Measurements from ENCODE around the gene THUMPD3. TPM values are rescaled to one million over a fixed set of nuclear protein-coding genes. Genes with fewer than 3 reads are reported as not detected.

The THUMPD3 gene
- total RNA-seq, 2 experiments from 2014 or later, result 74.2 to 78.0 TPM

DNA sequence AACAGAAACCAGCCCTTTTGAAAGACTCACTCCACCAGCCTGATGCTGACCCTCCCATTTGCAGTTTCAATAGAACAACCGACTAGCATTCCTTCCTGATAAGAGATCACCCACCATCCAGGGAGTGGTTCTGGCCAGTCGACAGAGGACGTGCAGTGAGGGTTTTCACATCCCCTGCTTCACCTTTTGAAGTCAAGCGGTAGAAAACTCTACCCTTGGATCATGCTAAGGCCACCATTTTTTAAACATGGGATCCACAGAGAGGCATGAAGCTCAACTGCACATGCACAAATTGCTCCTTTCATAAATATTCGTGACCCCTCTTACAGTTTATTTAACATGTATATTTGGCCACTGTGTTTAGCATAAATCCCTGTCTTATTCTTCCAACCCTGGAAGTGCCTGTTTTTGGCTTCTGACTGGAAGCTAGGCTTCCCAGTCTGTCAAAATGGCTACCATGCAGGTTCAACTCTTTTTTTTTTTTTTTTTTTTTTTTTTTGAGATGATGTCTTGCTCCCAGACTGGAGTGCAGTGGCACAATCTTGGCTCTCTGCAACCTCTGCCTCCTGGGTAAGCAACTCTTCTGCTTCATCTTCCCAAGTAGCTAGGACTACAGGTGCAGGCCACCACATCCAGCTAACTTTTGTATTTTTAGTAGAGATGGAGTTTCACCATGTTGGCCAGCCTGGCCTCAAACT, 1.0 kb upstream of the THUMPD3 start:
- ChIA-PET CTCF (interaction anchor here (1.0 to 2.8 kb wide), 7 partner anchors 9 to 571 kb away, joined by 4 to 28 read pairs (median 5); partner anchors contain the start of gene CRELD1), POLR2A (interaction anchor here (1.5 to 5.3 kb wide), 11 partner anchors 9 to 571 kb away, joined by 4 to 209 read pairs (median 10); partner anchors contain the start of genes ARPC4, CRELD1, MTMR14 and RAD18)
- Mint-ChIP-seq H3K36me3 (ENCODE audit: low read depth) (peaks cover 34% of the 10 kb centered on the region), H3K4me1 (ENCODE audit: low read depth) (peaks cover 25% of the 10 kb centered on the region), H3K4me3 (peak overlapping the region; percentile 79), H3K9me3 (peaks cover 2% of the 10 kb centered on the region), H3K27me3 (no peaks in the 10 kb centered on the region), H3K27ac (peak overlapping the region; percentile 99)
- DNase-seq (no peak), ATAC-seq (ENCODE audit: poor library complexity) (no peak)
- Histone ChIP-seq H3K36me3 (ENCODE audit: insufficient read depth, low read length) (peaks cover 19% of the 10 kb centered on the region), H3K27me3 (ENCODE audit: control insufficient read depth in 1 of 2, insufficient read depth in 2 of 2, low read length in 2 of 2) (no peaks in the 10 kb centered on the region), H3K4me1 (ENCODE audit: insufficient read depth, low read length) (peaks cover 20% of the 10 kb centered on the region), H3K27ac (ENCODE audit: low read depth in 1 of 2, low read length in 2 of 2) (no peak overlapping the region), H3K9me3 (ENCODE audit: control insufficient read depth in 1 of 2, insufficient read depth in 1 of 2, low read length in 2 of 2) (no peaks in the 10 kb centered on the region), H3K4me3 (ENCODE audit: low read length) (no peak overlapping the region)
- TF ChIP-seq, protein P1, sequence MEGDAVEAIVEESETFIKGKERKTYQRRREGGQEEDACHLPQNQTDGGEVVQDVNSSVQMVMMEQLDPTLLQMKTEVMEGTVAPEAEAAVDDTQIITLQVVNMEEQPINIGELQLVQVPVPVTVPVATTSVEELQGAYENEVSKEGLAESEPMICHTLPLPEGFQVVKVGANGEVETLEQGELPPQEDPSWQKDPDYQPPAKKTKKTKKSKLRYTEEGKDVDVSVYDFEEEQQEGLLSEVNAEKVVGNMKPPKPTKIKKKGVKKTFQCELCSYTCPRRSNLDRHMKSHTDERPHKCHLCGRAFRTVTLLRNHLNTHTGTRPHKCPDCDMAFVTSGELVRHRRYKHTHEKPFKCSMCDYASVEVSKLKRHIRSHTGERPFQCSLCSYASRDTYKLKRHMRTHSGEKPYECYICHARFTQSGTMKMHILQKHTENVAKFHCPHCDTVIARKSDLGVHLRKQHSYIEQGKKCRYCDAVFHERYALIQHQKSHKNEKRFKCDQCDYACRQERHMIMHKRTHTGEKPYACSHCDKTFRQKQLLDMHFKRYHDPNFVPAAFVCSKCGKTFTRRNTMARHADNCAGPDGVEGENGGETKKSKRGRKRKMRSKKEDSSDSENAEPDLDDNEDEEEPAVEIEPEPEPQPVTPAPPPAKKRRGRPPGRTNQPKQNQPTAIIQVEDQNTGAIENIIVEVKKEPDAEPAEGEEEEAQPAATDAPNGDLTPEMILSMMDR (IDR thresholded peaks at IDR 0.05), result no peak
- intact Hi-C loops (cut with DNase I, micrococcal nuclease), result loop anchor here (2.0 to 5.0 kb wide), 4 partner anchors 33 to 960 kb away; partner anchors contain the start of genes SEC13 (in 1 of the 2) and SETD5 (in 1 of the 2)

DNA sequence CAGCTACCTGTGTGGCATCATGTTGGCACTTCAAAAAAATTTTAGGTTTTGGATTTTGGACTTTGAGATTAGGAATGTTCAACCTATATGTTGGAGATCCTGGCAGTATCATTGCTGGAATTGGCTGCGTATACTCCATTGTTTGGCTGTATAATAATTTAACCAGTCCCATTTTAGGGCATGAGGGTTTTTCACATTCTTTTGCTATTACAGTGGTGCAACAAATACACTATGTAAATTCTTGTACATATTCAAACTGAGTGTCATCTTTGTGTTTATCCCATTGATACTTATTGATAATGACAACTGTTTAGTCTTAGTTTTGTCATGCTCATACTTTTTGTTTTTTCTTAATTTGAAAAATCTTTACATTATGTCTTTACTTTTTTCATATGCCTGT, 6.7 kb downstream of the THUMPD3 start:
- ChIA-PET CTCF (interaction anchor here (1.0 kb wide), 1 partner anchor 16 kb away, joined by 3 read pairs; no protein-coding TSS in a partner anchor), POLR2A (interaction anchor here (0.9 to 1.5 kb wide), 3 partner anchors 9 to 27 kb away, joined by 3 to 6 read pairs (median 4); no protein-coding TSS in a partner anchor)
- H3K9me3 Mint-ChIP-seq, result no peaks in the 10 kb centered on the region
- no peak overlapping the region for H3K27ac ChIP-seq (ENCODE audit: low read depth in 1 of 2, low read length in 2 of 2)
- ATAC-seq (ENCODE audit: poor library complexity) (no peak), DNase-seq (no peak)
- no peak overlapping the region for H3K27ac Mint-ChIP-seq
- no peaks in the 10 kb centered on the region for H3K9me3 ChIP-seq (ENCODE audit: control insufficient read depth in 1 of 2, insufficient read depth in 1 of 2, low read length in 2 of 2)
- H3K4me1 ChIP-seq (ENCODE audit: insufficient read depth, low read length), result peaks cover 11% of the 10 kb centered on the region
- peaks cover 86% of the 10 kb centered on the region for H3K36me3 ChIP-seq (ENCODE audit: insufficient read depth, low read length)
- H3K4me3 ChIP-seq (ENCODE audit: low read length), result no peak overlapping the region
- peaks cover 94% of the 10 kb centered on the region for H3K36me3 Mint-ChIP-seq (ENCODE audit: low read depth)
- intact Hi-C loops (cut with DNase I, micrococcal nuclease), result no loop called here
- peaks cover 55% of the 10 kb centered on the region for H3K4me1 Mint-ChIP-seq (ENCODE audit: low read depth)
- H3K4me3 Mint-ChIP-seq, result no peak overlapping the region
- H3K27me3 ChIP-seq (ENCODE audit: control insufficient read depth in 1 of 2, insufficient read depth in 2 of 2, low read length in 2 of 2), result no peaks in the 10 kb centered on the region
- TF ChIP-seq, protein P1 (IDR thresholded peaks at IDR 0.05), result no peak
- H3K27me3 Mint-ChIP-seq, result no peaks in the 10 kb centered on the region

DNA sequence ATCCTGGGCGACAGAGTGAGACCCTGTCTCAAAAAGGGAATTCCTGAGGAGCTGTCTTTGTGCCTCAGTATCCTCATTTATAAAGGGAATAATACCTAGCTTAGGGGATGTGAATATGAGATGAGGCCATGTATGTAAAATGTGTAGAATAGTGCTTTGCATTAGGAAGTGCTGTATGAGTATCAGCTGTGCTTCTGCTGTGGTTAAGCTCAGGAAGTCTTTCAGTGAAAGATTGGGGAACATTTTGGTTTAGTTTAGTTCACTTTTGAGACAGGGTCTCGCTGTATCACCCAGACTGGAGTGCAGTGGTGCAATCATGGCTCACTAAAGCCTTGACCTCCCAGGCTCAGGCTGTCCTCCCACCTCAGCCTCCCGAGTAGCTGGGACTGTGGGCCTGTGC, 10.6 kb downstream of the THUMPD3 start:
- TF ChIP-seq, protein P1 (IDR thresholded peaks at IDR 0.05), result no peak
- Mint-ChIP-seq H3K4me3 (no peak overlapping the region), H3K4me1 (ENCODE audit: low read depth) (peaks cover 71% of the 10 kb centered on the region), H3K27me3 (no peaks in the 10 kb centered on the region), H3K9me3 (no peaks in the 10 kb centered on the region), H3K27ac (peak overlapping the region; percentile 39), H3K36me3 (ENCODE audit: low read depth) (peaks cover 96% of the 10 kb centered on the region)
- Histone ChIP-seq H3K4me1 (ENCODE audit: insufficient read depth, low read length) (peaks cover 10% of the 10 kb centered on the region), H3K9me3 (ENCODE audit: control insufficient read depth in 1 of 2, insufficient read depth in 1 of 2, low read length in 2 of 2) (no peaks in the 10 kb centered on the region), H3K27ac (ENCODE audit: low read depth in 1 of 2, low read length in 2 of 2) (no peak overlapping the region), H3K4me3 (ENCODE audit: low read length) (no peak overlapping the region), H3K27me3 (ENCODE audit: control insufficient read depth in 1 of 2, insufficient read depth in 2 of 2, low read length in 2 of 2) (no peaks in the 10 kb centered on the region), H3K36me3 (ENCODE audit: insufficient read depth, low read length) (peaks cover 94% of the 10 kb centered on the region)
- ChIA-PET POLR2A (interaction anchor here (0.6 to 4.0 kb wide), 3 partner anchors 11 to 23 kb away, joined by 3 to 19 read pairs (median 15); partner anchors contain the start of genes SETD5 and THUMPD3), CTCF (no interaction called here)
- ATAC-seq (ENCODE audit: poor library complexity) (no peak), DNase-seq (no peak)
- intact Hi-C loops (cut with DNase I, micrococcal nuclease), result no loop called here
